Measurements from ENCODE around the gene RAPH1.

DNA sequence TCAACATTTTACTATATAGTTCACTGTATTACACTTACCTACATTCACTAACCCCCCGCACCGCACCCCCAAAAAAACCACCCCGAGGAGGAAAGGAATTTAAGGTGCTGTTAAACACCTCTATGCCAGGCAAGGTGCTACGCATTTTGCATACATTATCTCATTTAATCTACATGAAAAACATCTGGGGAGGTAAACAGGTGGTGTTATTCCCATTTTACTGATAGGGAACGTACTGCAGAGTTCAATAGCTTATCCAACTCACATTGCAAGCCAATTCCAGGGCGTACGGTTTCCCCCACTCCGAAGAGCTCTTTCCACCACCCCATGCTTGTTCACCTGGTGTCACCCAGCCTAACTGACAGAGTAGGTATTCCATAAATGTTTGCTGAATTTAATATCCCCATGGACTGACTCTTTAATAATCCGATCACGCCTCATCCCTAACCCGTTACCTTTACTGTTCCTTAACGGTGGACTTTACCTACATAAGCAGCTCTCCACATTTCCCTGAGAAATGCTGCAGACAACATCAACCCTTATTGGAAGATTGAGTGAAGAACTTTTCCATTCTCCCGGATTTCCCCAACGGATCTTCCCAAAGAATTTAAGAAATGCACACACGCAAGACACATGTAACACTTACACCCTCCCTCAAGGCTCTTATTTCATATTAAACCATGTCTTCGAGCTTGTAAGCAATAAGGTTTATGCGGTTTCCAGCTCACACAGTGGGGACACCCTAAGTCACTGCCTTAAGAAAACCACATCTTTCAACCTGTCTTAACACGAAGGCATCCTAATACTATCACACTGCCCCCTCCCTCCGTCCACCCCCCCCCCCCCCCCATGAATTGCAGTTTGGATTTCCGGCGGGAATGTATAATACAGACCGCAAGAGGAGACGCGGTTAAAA, 1.2 kb downstream of the RAPH1 start:
- no peak for TF ChIP-seq EZH2 (IDR thresholded peaks at IDR 0.05; ENCODE audit: low read depth)
- TF ChIP-seq, protein P1, sequence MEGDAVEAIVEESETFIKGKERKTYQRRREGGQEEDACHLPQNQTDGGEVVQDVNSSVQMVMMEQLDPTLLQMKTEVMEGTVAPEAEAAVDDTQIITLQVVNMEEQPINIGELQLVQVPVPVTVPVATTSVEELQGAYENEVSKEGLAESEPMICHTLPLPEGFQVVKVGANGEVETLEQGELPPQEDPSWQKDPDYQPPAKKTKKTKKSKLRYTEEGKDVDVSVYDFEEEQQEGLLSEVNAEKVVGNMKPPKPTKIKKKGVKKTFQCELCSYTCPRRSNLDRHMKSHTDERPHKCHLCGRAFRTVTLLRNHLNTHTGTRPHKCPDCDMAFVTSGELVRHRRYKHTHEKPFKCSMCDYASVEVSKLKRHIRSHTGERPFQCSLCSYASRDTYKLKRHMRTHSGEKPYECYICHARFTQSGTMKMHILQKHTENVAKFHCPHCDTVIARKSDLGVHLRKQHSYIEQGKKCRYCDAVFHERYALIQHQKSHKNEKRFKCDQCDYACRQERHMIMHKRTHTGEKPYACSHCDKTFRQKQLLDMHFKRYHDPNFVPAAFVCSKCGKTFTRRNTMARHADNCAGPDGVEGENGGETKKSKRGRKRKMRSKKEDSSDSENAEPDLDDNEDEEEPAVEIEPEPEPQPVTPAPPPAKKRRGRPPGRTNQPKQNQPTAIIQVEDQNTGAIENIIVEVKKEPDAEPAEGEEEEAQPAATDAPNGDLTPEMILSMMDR (conservative IDR thresholded peaks at IDR 0.05), result no peak
